Body of pancreas (tissue), 4 donors: ENCODE measurements around the gene SP2. TPM values are rescaled to one million over a fixed set of nuclear protein-coding genes. Genes with fewer than 3 reads are reported as not detected.

ENCODE experiments used
- ATAC-seq: fragments of 150-250 bp; one replicate; pipeline ENCODE4 v1.9.1; 2016
- DNase-seq, 4 donors: peaks; one replicate each; pipeline ENCODE4 v3.0.0-alpha.2; 2019
- H3K27ac ChIP-seq, 4 donors: fragments of 200-600 bp; sonication (generic); 1 replicate in 3 of 4; 2 replicates in 1 of 4; pipeline versions ENCODE4 v1.5.1 to v1.6.1; 2016 to 2019; ENCODE audit warnings: mild to moderate bottlenecking in 1 of 4, mixed read lengths in 1 of 4, moderate library complexity in 1 of 4
- H3K27me3 ChIP-seq, 2 donors: fragments of 200-600 bp; sonication (generic); one replicate each; pipeline ENCODE4 v1.6.0; 2016; ENCODE audit warnings: mild to moderate bottlenecking in 1 of 2
- H3K36me3 ChIP-seq, 2 donors: fragments of 200-600 bp; sonication (generic); replicated peaks in 1 of 2; 2 replicates each; pipeline ENCODE4 v1.5.1; 2016; ENCODE audit warnings: low read depth in 2 of 2; ENCODE audit not compliant: insufficient read depth in 1 of 2
- H3K4me1 ChIP-seq: fragments of 200-600 bp; sonication (generic); one replicate; pipeline ENCODE4 v1.6.0; 2016
- H3K4me3 ChIP-seq, 2 donors: fragments of 200-600 bp; sonication (generic); 1 replicate in 1 of 2; 2 replicates in 1 of 2; pipeline ENCODE4 v1.5.1; 2016 to 2019
- H3K9me3 ChIP-seq, 3 donors: fragments of 200-600 bp; sonication (generic); 1 replicate in 2 of 3; 2 replicates in 1 of 3; pipeline ENCODE4 v1.5.1; 2016
- CTCF ChIP-seq, 7 experiments: fragments of 450-650 bp in 4 of 7; fragments of 200-600 bp in 3 of 7; sonication (generic) in 3 of 7; IDR thresholded peaks; one replicate each; pipeline ENCODE4 v1.5.1; 2016 to 2019; ENCODE audit warnings: antibody characterized with exemption in 7 of 7
- POLR2A ChIP-seq, 3 donors: fragments of 450-650 bp; IDR thresholded peaks; one replicate each; pipeline ENCODE4 v1.6.1; 2016; ENCODE audit warnings: antibody characterized with exemption in 3 of 3, mild to moderate bottlenecking in 2 of 3
- WGBS, 2 donors: methylation state at CpG; one replicate each; pipeline ENCODE4 v1.1.5; 2017; 5-methylcytosine and 5-hydroxymethylcytosine counted together
- intact Hi-C: fragments of 100-400 bp; cut with DNase I; formaldehyde crosslinking; loops from one replicate; pipeline ENCODE4 v1.15.1; 2023
- total RNA-seq, 2 donors: library from RNA; depleted of rRNA; stranded (reverse); fragments of >200 nt; gene quantifications; one replicate each; pipeline ENCODE4 v1.1.0, GENCODE V29; 2016

The SP2 gene
- total RNA-seq, 2 donors from 2014 or later: 4.7 to 6.3 TPM

- Histone ChIP-seq H3K9me3 (no peaks in the 10 kb centered on the region), H3K27ac (no peak overlapping the region), H3K27me3 (no peaks in the 10 kb centered on the region), H3K4me3 (no peak overlapping the region), H3K36me3 (no peaks in the 10 kb centered on the region), H3K4me1 (peaks cover 26% of the 10 kb centered on the region)
- no peak for DNase-seq
- no peak for ATAC-seq
- WGBS, 2 donors: 81 to 87% methylated on average over 7 of the region's 7 CpGs
- intact Hi-C loops: no loop called here
- no peak for TF ChIP-seq POLR2A (IDR thresholded peaks at IDR 0.05)
Measured at GRCh38 chr17:47901423-47901822, 5.4 kb downstream of the SP2 start.

GRCh38 chr17:47902039-47902744, 6.2 kb downstream of the SP2 start:
- no peak overlapping the region for H3K27ac ChIP-seq
- no peaks in the 10 kb centered on the region for H3K9me3 ChIP-seq
- ATAC-seq (no peak), DNase-seq (no peak)
- WGBS, 2 donors: 52 to 63% methylated on average over 4 of the region's 4 CpGs
- no peak for TF ChIP-seq POLR2A (IDR thresholded peaks at IDR 0.05)
- TF ChIP-seq CTCF (IDR thresholded peaks at IDR 0.05): no peak
- H3K27me3 ChIP-seq: no peaks in the 10 kb centered on the region
- no peak overlapping the region for H3K4me3 ChIP-seq
- no peaks in the 10 kb centered on the region for H3K36me3 ChIP-seq
- intact Hi-C loops: no loop called here
- peaks cover 24% of the 10 kb centered on the region for H3K4me1 ChIP-seq

- H3K9me3 ChIP-seq: no peaks in the 10 kb centered on the region
- TF ChIP-seq POLR2A (IDR thresholded peaks at IDR 0.05) (no peak), CTCF (IDR thresholded peaks at IDR 0.05) (no peak)
- H3K4me1 ChIP-seq: peaks cover 20% of the 10 kb centered on the region
- peak overlapping the region; percentile 46 to 76 (median 62) for H3K27ac ChIP-seq
- intact Hi-C loops: no loop called here
- no peak overlapping the region for H3K4me3 ChIP-seq
- no peaks in the 10 kb centered on the region for H3K27me3 ChIP-seq
- WGBS, 2 donors: 60 to 61% methylated on average over 7 to 8 of the region's 8 CpGs
- H3K36me3 ChIP-seq: no peaks in the 10 kb centered on the region
- ATAC-seq (peak; percentile 82), DNase-seq (peak; percentile 55 to 73 (median 70))
Measured at GRCh38 chr17:47905221-47905733, 9.2 kb downstream of the SP2 start.

GRCh38 chr17:47906443-47906842, 10.4 kb downstream of the SP2 start:
- intact Hi-C loops: no loop called here
- 92 to 94% methylated on average over 3 of the region's 3 CpGs for WGBS, 2 donors
- no peak overlapping the region for H3K4me3 ChIP-seq
- H3K9me3 ChIP-seq: no peaks in the 10 kb centered on the region
- H3K27ac ChIP-seq: peak overlapping the region in 1 of 4 donors; percentile 72
- H3K27me3 ChIP-seq: no peaks in the 10 kb centered on the region
- H3K4me1 ChIP-seq: peaks cover 20% of the 10 kb centered on the region
- DNase-seq (no peak), ATAC-seq (no peak)
- no peaks in the 10 kb centered on the region for H3K36me3 ChIP-seq
- no peak for TF ChIP-seq CTCF (IDR thresholded peaks at IDR 0.05)
- no peak for TF ChIP-seq POLR2A (IDR thresholded peaks at IDR 0.05)

- no peaks in the 10 kb centered on the region for H3K36me3 ChIP-seq
- no peak for TF ChIP-seq CTCF (IDR thresholded peaks at IDR 0.05)
- TF ChIP-seq POLR2A (IDR thresholded peaks at IDR 0.05): no peak
- no peak for ATAC-seq
- peaks cover 20% of the 10 kb centered on the region for H3K4me1 ChIP-seq
- H3K9me3 ChIP-seq: no peaks in the 10 kb centered on the region
- intact Hi-C loops: no loop called here
- DNase-seq: no peak
- WGBS, 2 donors: 72 to 85% methylated on average over 8 of the region's 8 CpGs
- no peak overlapping the region for H3K27ac ChIP-seq
- no peak overlapping the region for H3K4me3 ChIP-seq
- no peaks in the 10 kb centered on the region for H3K27me3 ChIP-seq
Measured at GRCh38 chr17:47907932-47908562, 12.0 kb downstream of the SP2 start.
